ENCODE data around the gene KCP. TPM values are rescaled to one million over a fixed set of nuclear protein-coding genes. Genes with fewer than 3 reads are reported as not detected.

The KCP gene
- total and polyA plus RNA-seq, 2 donors (not counting 1 experiment from before 2014, with no cell fraction given): 2.3 to 3.8 TPM

- CTCF ChIA-PET: no interaction called here
- WGBS (ENCODE audit: insufficient coverage): 93% methylated on average over 16 of the region's 16 CpGs
- Mint-ChIP-seq H3K27me3 (peaks cover 5% of the 10 kb centered on the region), H3K4me3 (no peak overlapping the region), H3K9me3 (ENCODE audit: insufficient read depth) (no peaks in the 10 kb centered on the region), H3K27ac (no peak overlapping the region), H3K4me1 (peaks cover 4% of the 10 kb centered on the region)
- Histone ChIP-seq H3K4me1 (ENCODE audit: control insufficient read depth in 2 of 2, insufficient read depth in 2 of 2, low read length in 2 of 2) (peaks cover under 1 to 12% of the 10 kb centered on the region in 2 donors), H2AFZ (ENCODE audit: insufficient read depth, low read depth, low read length, poor library complexity, severe bottlenecking) (no peak overlapping the region), H4K20me1 (ENCODE audit: control insufficient read depth, insufficient read depth, low read length, poor library complexity, severe bottlenecking) (no peaks in the 10 kb centered on the region), H3K9ac (ENCODE audit: low read length) (no peak overlapping the region), H3K79me2 (ENCODE audit: control insufficient read depth, insufficient read depth, low read length) (no peaks in the 10 kb centered on the region), H3K36me3 (replicated peaks in 1 of 2; ENCODE audit: control extremely low read depth in 1 of 2, control insufficient read depth in 1 of 2, extremely low read depth in 1 of 2, insufficient read depth in 2 of 2, low read length in 1 of 2) (no peaks in the 10 kb centered on the region), H3K9me3 (ENCODE audit: control extremely low read depth in 1 of 3, control insufficient read depth in 2 of 3, insufficient read depth in 1 of 3, low read length in 2 of 3) (no peaks in the 10 kb centered on the region), H3K4me3 (ENCODE audit: control extremely low read depth in 1 of 5, extremely low read depth in 1 of 5, insufficient read depth in 1 of 5, low read depth in 2 of 5, low read length in 4 of 5) (no peak overlapping the region), H3K27me3 (replicated peaks in 1 of 4; ENCODE audit: control extremely low read depth in 1 of 4, control insufficient read depth in 3 of 4, insufficient read depth in 4 of 4, low read length in 3 of 4) (peaks cover 0 to 4% (median 0%) of the 10 kb centered on the region in 4 experiments), H3K27ac (ENCODE audit: low read length in 2 of 2) (no peak overlapping the region), H3K4me2 (replicated peaks; ENCODE audit: low read depth, low read length, poor library complexity, severe bottlenecking) (no peak overlapping the region)
- intact Hi-C loops (cut with micrococcal nuclease): no loop called here
- POLR2A ChIA-PET: interaction anchor here (0.6 kb wide), 1 partner anchor 29 kb away, joined by 10 read pairs; no protein-coding TSS in a partner anchor
- TF ChIP-seq CTCF (IDR thresholded peaks at IDR 0.05) (no peak), EZH2 (IDR thresholded peaks at IDR 0.05; ENCODE audit: borderline replicate concordance, insufficient read depth, low read depth, low read length, poor library complexity, severe bottlenecking) (no peak)
- ATAC-seq (ENCODE audit: low read depth): no peak
- DNase-seq: no peak
These were observed 73.0 kb downstream of the KCP start for GRCh38 chr7:128837521-128837921.

- no peak overlapping the region for H3K4me3 Mint-ChIP-seq
- Histone ChIP-seq H3K9ac (ENCODE audit: low read length) (no peak overlapping the region), H3K27me3 (replicated peaks in 1 of 4; ENCODE audit: control extremely low read depth in 1 of 4, control insufficient read depth in 3 of 4, insufficient read depth in 4 of 4, low read length in 3 of 4) (peaks cover 0 to 9% (median under 1%) of the 10 kb centered on the region in 4 experiments), H3K36me3 (replicated peaks in 1 of 2; ENCODE audit: control extremely low read depth in 1 of 2, control insufficient read depth in 1 of 2, extremely low read depth in 1 of 2, insufficient read depth in 2 of 2, low read length in 1 of 2) (no peaks in the 10 kb centered on the region), H4K20me1 (ENCODE audit: control insufficient read depth, insufficient read depth, low read length, poor library complexity, severe bottlenecking) (no peaks in the 10 kb centered on the region), H3K4me2 (replicated peaks; ENCODE audit: low read depth, low read length, poor library complexity, severe bottlenecking) (no peak overlapping the region), H3K27ac (ENCODE audit: low read length in 2 of 2) (no peak overlapping the region), H3K9me3 (ENCODE audit: control extremely low read depth in 1 of 3, control insufficient read depth in 2 of 3, insufficient read depth in 1 of 3, low read length in 2 of 3) (no peaks in the 10 kb centered on the region), H3K4me1 (ENCODE audit: control insufficient read depth in 2 of 2, insufficient read depth in 2 of 2, low read length in 2 of 2) (peaks cover 6 to 16% of the 10 kb centered on the region in 2 donors), H3K79me2 (ENCODE audit: control insufficient read depth, insufficient read depth, low read length) (no peaks in the 10 kb centered on the region), H2AFZ (ENCODE audit: insufficient read depth, low read depth, low read length, poor library complexity, severe bottlenecking) (no peak overlapping the region), H3K4me3 (ENCODE audit: control extremely low read depth in 1 of 5, extremely low read depth in 1 of 5, insufficient read depth in 1 of 5, low read depth in 2 of 5, low read length in 4 of 5) (no peak overlapping the region)
- intact Hi-C loops (cut with micrococcal nuclease): no loop called here
- no peak overlapping the region for H3K27ac Mint-ChIP-seq
- no peak for TF ChIP-seq EZH2 (IDR thresholded peaks at IDR 0.05; ENCODE audit: borderline replicate concordance, insufficient read depth, low read depth, low read length, poor library complexity, severe bottlenecking)
- TF ChIP-seq CTCF (IDR thresholded peaks at IDR 0.05): no peak
- ChIA-PET CTCF (interaction anchor here (1.5 kb wide), 1 partner anchor 47 kb away, joined by 4 read pairs; no protein-coding TSS in a partner anchor), POLR2A (interaction anchor here (0.6 kb wide), 1 partner anchor 238 kb away, joined by 4 read pairs; no protein-coding TSS in a partner anchor)
- DNase-seq: no peak
- H3K9me3 Mint-ChIP-seq (ENCODE audit: insufficient read depth): no peaks in the 10 kb centered on the region
- 89% methylated on average over 8 of the region's 14 CpGs for WGBS (ENCODE audit: insufficient coverage)
- ATAC-seq (ENCODE audit: low read depth): no peak
- H3K4me1 Mint-ChIP-seq: peaks cover under 1% of the 10 kb centered on the region
- peaks cover 5% of the 10 kb centered on the region for H3K27me3 Mint-ChIP-seq
These were observed 73.7 kb downstream of the KCP start for GRCh38 chr7:128836729-128837348.
